Breast epithelium (tissue), 4 donors: Measurements from ENCODE around the gene CD80. TPM values are rescaled to one million over a fixed set of nuclear protein-coding genes. Genes with fewer than 3 reads are reported as not detected.
"Not testable (repeated sequence)": the region's sequence is repeated elsewhere in the genome, so short reads cannot be mapped to it uniquely, and the experiment has no call there.

ENCODE experiments used
- DNase-seq, 2 donors: peaks; one replicate each; pipeline ENCODE4 v3.0.0-alpha.2; 2019; ENCODE audit warnings: low spot score in 2 of 2
- H3K27ac ChIP-seq, 2 donors: fragments of 200-600 bp; sonication (generic) in 1 of 2; one replicate each; pipeline ENCODE4 v1.5.1; 2016 to 2019; ENCODE audit warnings: mild to moderate bottlenecking in 1 of 2
- H3K27me3 ChIP-seq, 2 donors: fragments of 200-600 bp; sonication (generic) in 1 of 2; one replicate each; pipeline versions ENCODE4 v1.5.1 to v1.6.0; 2017 to 2019; ENCODE audit warnings: control low read depth in 1 of 2, mild to moderate bottlenecking in 1 of 2
- H3K36me3 ChIP-seq: fragments of 200-600 bp; one replicate; pipeline ENCODE4 v1.5.1; 2019
- H3K4me1 ChIP-seq, 2 donors: fragments of 200-600 bp; sonication (generic); one replicate each; pipeline ENCODE4 v1.5.1; 2016 to 2019; ENCODE audit warnings: control low read depth in 1 of 2
- H3K4me3 ChIP-seq, 3 donors: fragments of 200-600 bp; sonication (generic); 1 replicate in 2 of 3; 2 replicates in 1 of 3; pipeline ENCODE4 v1.5.1; 2016 to 2019; ENCODE audit warnings: mild to moderate bottlenecking in 3 of 3, moderate library complexity in 2 of 3
- H3K9me3 ChIP-seq, 2 donors: fragments of 200-600 bp; sonication (generic) in 1 of 2; one replicate each; pipeline ENCODE4 v1.5.1; 2016 to 2019; ENCODE audit warnings: control low read depth in 1 of 2
- CTCF ChIP-seq, 3 donors: fragments of 450-650 bp; IDR thresholded peaks; one replicate each; pipeline ENCODE4 v1.5.1; 2016 to 2017; ENCODE audit warnings: antibody characterized with exemption in 3 of 3, mild to moderate bottlenecking in 3 of 3, moderate library complexity in 3 of 3
- POLR2A ChIP-seq: fragments of 450-650 bp; IDR thresholded peaks from one replicate; pipeline ENCODE4 v1.6.1; 2016; ENCODE audit warnings: antibody characterized with exemption, mild to moderate bottlenecking, moderate library complexity
- POLR2AphosphoS5 ChIP-seq, 3 donors: sonication (generic); formaldehyde crosslinking; IDR thresholded peaks; one replicate each; pipeline ENCODE4 v1.6.1; 2017; ENCODE audit warnings: antibody characterized with exemption in 3 of 3
- intact Hi-C: fragments of 100-400 bp; cut with DNase I; formaldehyde crosslinking; loops from one replicate; pipeline ENCODE4 v1.15.1; 2023; ENCODE audit warnings: low total_unique reads
- total RNA-seq, 3 donors: library from RNA; depleted of rRNA; stranded (reverse); fragments of >200 nt; gene quantifications; one replicate each; pipeline ENCODE4 v1.1.0, GENCODE V29; 2016

CD80 gene
- total RNA-seq, 3 donors from 2014 or later, result 0.96 to 1.8 (median 1.6) TPM

GRCh38 chr3:119555309-119555735, 4.1 kb downstream of the CD80 start:
- intact Hi-C loops, result no loop called here
- TF ChIP-seq POLR2AphosphoS5 (IDR thresholded peaks at IDR 0.05) (no peak), POLR2A (no peak), CTCF (IDR thresholded peaks at IDR 0.05) (no peak)
- Histone ChIP-seq H3K4me3 (no peak overlapping the region), H3K27me3 (no peaks in the 10 kb centered on the region), H3K27ac (no peak overlapping the region), H3K4me1 (no peaks in the 10 kb centered on the region), H3K36me3 (no peaks in the 10 kb centered on the region), H3K9me3 (no peaks in the 10 kb centered on the region)
- DNase-seq, result no peak

DNA sequence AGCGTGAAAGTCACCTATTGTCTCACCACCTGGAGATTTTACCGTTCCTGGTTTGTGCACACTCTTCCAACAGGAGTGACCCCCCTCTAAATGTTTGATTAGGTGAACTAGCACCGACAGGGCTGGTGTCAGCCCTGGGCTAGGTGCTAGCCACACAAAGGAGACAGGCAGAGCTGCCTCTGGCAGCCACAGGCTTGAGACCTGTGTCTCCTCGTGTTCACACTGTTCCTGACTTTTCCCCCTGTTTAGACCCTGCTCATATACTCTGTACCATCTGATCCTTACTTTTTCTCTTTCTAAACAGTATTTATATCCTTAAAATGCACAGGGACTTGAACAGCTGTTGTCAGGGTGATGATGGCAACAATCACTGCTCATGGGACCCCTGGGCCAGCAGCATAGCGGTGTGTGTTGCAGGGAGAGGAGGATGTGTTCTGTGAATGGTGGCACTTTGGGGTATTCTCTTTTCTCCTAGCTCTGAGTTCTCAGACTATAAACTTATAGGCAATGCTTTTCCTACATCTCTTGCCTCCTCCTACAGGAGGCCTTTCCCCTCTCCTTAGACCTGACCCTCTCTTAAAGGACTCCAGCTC, 5.5 kb downstream of the CD80 start:
- H3K9me3 ChIP-seq, result no peaks in the 10 kb centered on the region
- no peak overlapping the region for H3K27ac ChIP-seq
- no peak overlapping the region for H3K4me3 ChIP-seq
- H3K36me3 ChIP-seq, result no peaks in the 10 kb centered on the region
- no peak for DNase-seq
- H3K4me1 ChIP-seq, result no peaks in the 10 kb centered on the region
- H3K27me3 ChIP-seq, result no peaks in the 10 kb centered on the region
- intact Hi-C loops, result no loop called here
- TF ChIP-seq POLR2AphosphoS5 (IDR thresholded peaks at IDR 0.05) (no peak), CTCF (IDR thresholded peaks at IDR 0.05) (no peak), POLR2A (no peak)

GRCh38 chr3:119552928-119553327, 6.5 kb downstream of the CD80 start:
- DNase-seq, intact Hi-C loops, H3K36me3 ChIP-seq, H3K4me3 ChIP-seq, H3K27ac ChIP-seq, H3K27me3 ChIP-seq, H3K9me3 ChIP-seq, H3K4me1 ChIP-seq: not testable (repeated sequence)

GRCh38 chr3:119551598-119551997, 7.8 kb downstream of the CD80 start:
- TF ChIP-seq CTCF (IDR thresholded peaks at IDR 0.05), result no peak
- H3K4me3 ChIP-seq, result no peak overlapping the region
- DNase-seq, result no peak
- H3K27me3 ChIP-seq, result no peaks in the 10 kb centered on the region
- no peaks in the 10 kb centered on the region for H3K36me3 ChIP-seq
- no peaks in the 10 kb centered on the region for H3K4me1 ChIP-seq
- H3K9me3 ChIP-seq, result no peaks in the 10 kb centered on the region
- no peak overlapping the region for H3K27ac ChIP-seq
- intact Hi-C loops, result no loop called here

GRCh38 chr3:119550192-119550910, 9.1 kb downstream of the CD80 start:
- Histone ChIP-seq H3K27ac (no peak overlapping the region), H3K36me3 (no peaks in the 10 kb centered on the region), H3K9me3 (no peaks in the 10 kb centered on the region), H3K4me1 (no peaks in the 10 kb centered on the region), H3K27me3 (no peaks in the 10 kb centered on the region), H3K4me3 (no peak overlapping the region)
- intact Hi-C loops, result no loop called here
- TF ChIP-seq POLR2AphosphoS5 (IDR thresholded peaks at IDR 0.05), result no peak
- no peak for TF ChIP-seq CTCF (IDR thresholded peaks at IDR 0.05)
- no peak for TF ChIP-seq POLR2A
- DNase-seq, result no peak
